ENCODE measurements around the gene ABCC8.
A peak's percentile ranks its signal among the peaks of the same experiment; 100 is the strongest.

ABCC8 gene

GRCh38 chr11:17369684-17370243 lies 106.9 kb downstream of the ABCC8 start:
- peaks cover 52% of the 10 kb centered on the region for H3K36me3 ChIP-seq (replicated peaks)
- H3K27ac ChIP-seq = no peak overlapping the region
- H3K27me3 ChIP-seq (replicated peaks) = no peaks in the 10 kb centered on the region
- no peak overlapping the region for H3K4me3 ChIP-seq (ENCODE audit: low read depth, low read length)
- no peak for DNase-seq
- in situ Hi-C loops (cut with HindIII; ENCODE audit: low pct_ligation_motif_present, low sequenced_read_pairs) = no loop called here
- TF ChIP-seq CTCF (IDR thresholded peaks at IDR 0.05; ENCODE audit: low read depth, low read length, missing control alignments) = no peak

- TF ChIP-seq CTCF (IDR thresholded peaks at IDR 0.05; ENCODE audit: low read depth, low read length, missing control alignments) = no peak
- DNase-seq = no peak
- Histone ChIP-seq H3K36me3 (replicated peaks) (peaks cover 52% of the 10 kb centered on the region), H3K27me3 (replicated peaks) (no peaks in the 10 kb centered on the region), H3K4me3 (ENCODE audit: low read depth, low read length) (no peak overlapping the region), H3K27ac (no peak overlapping the region)
- in situ Hi-C loops (cut with HindIII; ENCODE audit: low pct_ligation_motif_present, low sequenced_read_pairs) = no loop called here
Observed at GRCh38 chr11:17369094-17369493, 107.6 kb downstream of the ABCC8 start.

DNA sequence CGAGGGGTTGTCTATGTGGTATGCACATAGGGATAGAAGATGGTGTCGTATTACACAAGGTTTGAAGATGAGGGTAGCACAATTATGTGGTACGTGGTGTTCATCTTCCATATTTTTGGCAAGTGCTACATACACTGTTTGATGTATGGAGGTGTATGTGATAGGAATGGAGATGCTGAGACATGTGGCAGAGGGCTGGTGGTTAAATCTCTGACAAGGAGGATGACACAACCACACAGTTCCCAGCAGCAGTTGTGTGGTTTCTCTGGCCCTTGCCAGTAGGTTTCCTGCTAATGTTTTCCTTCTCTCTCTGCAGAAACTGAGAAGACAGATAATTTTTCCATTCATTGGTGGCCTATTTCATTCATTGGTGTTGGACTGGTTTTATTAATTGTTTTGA lies 108.1 kb downstream of the ABCC8 start:
- no peaks in the 10 kb centered on the region for H3K27me3 ChIP-seq (replicated peaks)
- TF ChIP-seq CTCF (IDR thresholded peaks at IDR 0.05; ENCODE audit: low read depth, low read length, missing control alignments) = no peak
- H3K4me3 ChIP-seq (ENCODE audit: low read depth, low read length) = no peak overlapping the region
- DNase-seq = no peak
- peaks cover 49% of the 10 kb centered on the region for H3K36me3 ChIP-seq (replicated peaks)
- no peak overlapping the region for H3K27ac ChIP-seq
- in situ Hi-C loops (cut with HindIII; ENCODE audit: low pct_ligation_motif_present, low sequenced_read_pairs) = no loop called here

DNA sequence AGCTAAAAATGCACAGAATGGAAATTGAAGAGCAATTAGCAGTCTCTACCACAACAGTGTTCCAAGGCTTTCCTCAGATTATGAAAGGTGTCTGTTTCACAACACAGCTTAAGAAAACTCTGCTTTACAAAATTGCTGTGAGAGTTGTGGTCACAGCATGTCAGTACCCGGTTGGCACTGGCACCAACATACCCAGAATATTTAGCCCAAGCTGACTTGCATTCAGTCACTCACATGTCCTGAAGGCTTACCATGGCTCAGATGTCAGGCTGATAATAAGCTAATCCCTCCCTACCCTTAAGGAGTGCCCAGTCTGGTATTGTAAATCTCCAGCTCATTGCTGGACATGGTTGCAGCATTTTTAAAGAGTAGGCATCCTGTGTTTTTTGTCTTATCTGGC lies 110.2 kb downstream of the ABCC8 start:
- Histone ChIP-seq H3K27ac (no peak overlapping the region), H3K27me3 (replicated peaks) (no peaks in the 10 kb centered on the region), H3K4me3 (ENCODE audit: low read depth, low read length) (no peak overlapping the region), H3K36me3 (replicated peaks) (peaks cover 30% of the 10 kb centered on the region)
- in situ Hi-C loops (cut with HindIII; ENCODE audit: low pct_ligation_motif_present, low sequenced_read_pairs) = no loop called here
- no peak for TF ChIP-seq CTCF (IDR thresholded peaks at IDR 0.05; ENCODE audit: low read depth, low read length, missing control alignments)
- DNase-seq = no peak

DNA sequence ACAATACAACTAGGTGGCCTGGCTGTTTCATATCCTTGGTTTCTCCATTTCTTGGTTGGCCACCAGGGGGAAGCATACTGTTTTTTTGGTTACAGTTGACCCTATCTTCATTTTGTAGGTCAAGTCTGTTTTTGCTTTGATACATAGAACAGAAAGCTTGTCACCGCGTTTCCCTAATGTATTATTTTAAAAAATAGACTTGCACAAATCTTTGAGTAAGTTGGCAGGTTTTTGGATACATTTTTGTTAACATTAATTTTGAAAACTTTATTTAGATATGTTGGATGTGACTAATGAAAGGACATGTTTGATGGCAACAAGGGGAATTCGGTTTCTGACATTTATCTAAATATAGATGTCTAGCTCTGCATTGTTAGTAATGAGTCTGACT lies 122.0 kb downstream of the ABCC8 start:
- in situ Hi-C loops (cut with HindIII; ENCODE audit: low pct_ligation_motif_present, low sequenced_read_pairs) = no loop called here
- H3K27ac ChIP-seq = no peak overlapping the region
- peak; percentile 78 for DNase-seq
- H3K27me3 ChIP-seq (replicated peaks) = no peaks in the 10 kb centered on the region
- H3K36me3 ChIP-seq (replicated peaks) = no peaks in the 10 kb centered on the region
- peak overlapping the region; percentile 73 for H3K4me3 ChIP-seq (ENCODE audit: low read depth, low read length)
- TF ChIP-seq CTCF (IDR thresholded peaks at IDR 0.05; ENCODE audit: low read depth, low read length, missing control alignments) = peak; percentile 69

Measured in brain microvascular endothelial cell (primary cell).